Astrocyte of the cerebellum (primary cell): ENCODE measurements around the gene GCLM.
"Not testable (repeated sequence)": the region's sequence is repeated elsewhere in the genome, so short reads cannot be mapped to it uniquely, and the experiment has no call there.

Source experiments
- DNase-seq: peaks from one replicate; pipeline ENCODE4 v3.0.0-alpha.2; 2011; ENCODE audit warnings: low read depth
- H3K4me3 ChIP-seq: 2 replicates; pipeline ENCODE4 v1.5.1; 2011; ENCODE audit warnings: mild to moderate bottlenecking, low read depth, low read length, moderate library complexity
- in situ Hi-C: cut with HindIII; loops from 2 replicates; pipeline ENCODE4 v1.10.0; 2017; ENCODE audit warnings: low sequenced_read_pairs
- TF ChIP-seq, protein P1 (sequence below): IDR thresholded peaks from 2 replicates; pipeline ENCODE4 v1.5.1; 2012; ENCODE audit warnings: low read length, low read depth, moderate library complexity, mild to moderate bottlenecking; ENCODE audit errors: missing control alignments

The GCLM gene

GRCh38 chr1:93877529-93877928 lies 31.7 kb downstream of the GCLM start:
- TF ChIP-seq, protein P1, sequence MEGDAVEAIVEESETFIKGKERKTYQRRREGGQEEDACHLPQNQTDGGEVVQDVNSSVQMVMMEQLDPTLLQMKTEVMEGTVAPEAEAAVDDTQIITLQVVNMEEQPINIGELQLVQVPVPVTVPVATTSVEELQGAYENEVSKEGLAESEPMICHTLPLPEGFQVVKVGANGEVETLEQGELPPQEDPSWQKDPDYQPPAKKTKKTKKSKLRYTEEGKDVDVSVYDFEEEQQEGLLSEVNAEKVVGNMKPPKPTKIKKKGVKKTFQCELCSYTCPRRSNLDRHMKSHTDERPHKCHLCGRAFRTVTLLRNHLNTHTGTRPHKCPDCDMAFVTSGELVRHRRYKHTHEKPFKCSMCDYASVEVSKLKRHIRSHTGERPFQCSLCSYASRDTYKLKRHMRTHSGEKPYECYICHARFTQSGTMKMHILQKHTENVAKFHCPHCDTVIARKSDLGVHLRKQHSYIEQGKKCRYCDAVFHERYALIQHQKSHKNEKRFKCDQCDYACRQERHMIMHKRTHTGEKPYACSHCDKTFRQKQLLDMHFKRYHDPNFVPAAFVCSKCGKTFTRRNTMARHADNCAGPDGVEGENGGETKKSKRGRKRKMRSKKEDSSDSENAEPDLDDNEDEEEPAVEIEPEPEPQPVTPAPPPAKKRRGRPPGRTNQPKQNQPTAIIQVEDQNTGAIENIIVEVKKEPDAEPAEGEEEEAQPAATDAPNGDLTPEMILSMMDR = no peak
- no peak for DNase-seq
- in situ Hi-C loops = no loop called here
- H3K4me3 ChIP-seq = no peak overlapping the region

- TF ChIP-seq, protein P1 = no peak
- in situ Hi-C loops = no loop called here
- no peak for DNase-seq
- H3K4me3 ChIP-seq = no peak overlapping the region
Measured at GRCh38 chr1:93876244-93876643, 33.0 kb downstream of the GCLM start.

GRCh38 chr1:93874025-93874651 lies 35.1 kb downstream of the GCLM start:
- in situ Hi-C loops = no loop called here
- no peak overlapping the region for H3K4me3 ChIP-seq
- TF ChIP-seq, protein P1 = peak; percentile 78
- DNase-seq = peak; percentile 38

GRCh38 chr1:93871366-93871765 lies 37.9 kb downstream of the GCLM start:
- H3K4me3 ChIP-seq = no peak overlapping the region
- DNase-seq = no peak
- TF ChIP-seq, protein P1 = no peak
- in situ Hi-C loops = no loop called here

- H3K4me3 ChIP-seq = no peak overlapping the region
- in situ Hi-C loops = no loop called here
- DNase-seq = no peak
- TF ChIP-seq, protein P1 = no peak
Measured at GRCh38 chr1:93869653-93870052, 39.6 kb downstream of the GCLM start.

- H3K4me3 ChIP-seq, in situ Hi-C loops, DNase-seq: not testable (repeated sequence)
Measured at GRCh38 chr1:93868492-93868891, 40.7 kb downstream of the GCLM start.

DNA sequence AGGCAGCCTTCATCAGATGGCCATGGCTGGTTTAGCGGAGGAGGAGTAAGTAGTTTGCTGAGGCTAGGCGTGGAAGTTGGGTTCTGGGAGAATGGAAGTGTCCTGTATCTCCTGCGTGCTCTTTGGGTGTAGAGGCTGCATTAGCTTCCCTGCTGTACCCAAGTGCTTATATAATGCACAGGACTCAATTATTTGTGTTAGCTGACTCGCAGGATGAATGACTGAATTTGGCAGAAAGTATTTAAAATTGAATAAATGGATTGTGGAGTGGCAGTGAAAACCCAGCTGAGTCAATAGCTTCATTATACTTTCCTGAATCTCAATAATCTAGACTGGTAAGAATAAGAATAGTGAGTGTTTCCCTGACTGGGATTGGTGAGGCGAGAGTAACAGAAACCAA lies 44.0 kb downstream of the GCLM start:
- TF ChIP-seq, protein P1 = no peak
- DNase-seq = no peak
- no peak overlapping the region for H3K4me3 ChIP-seq
- in situ Hi-C loops = no loop called here
